IMR-90 (cell line): ENCODE measurements around the gene NHSL1. TPM values are rescaled to one million over a fixed set of nuclear protein-coding genes. Genes with fewer than 3 reads are reported as not detected.

ENCODE experiments used
- ATAC-seq: fragments of 200-7000 bp; cut with Tn5 transposase; 2 replicates; pipeline ENCODE4 v1.9.1; 2020; ENCODE audit warnings: low read depth, mild to moderate bottlenecking, moderate library complexity
- BruUV-seq: library from RNA; stranded (reverse); fragments of 400-500 nt; replicated peaks from 2 replicates; lab custom pipeline; 2021; lab: Mats Ljungman, UMichigan
- CTCF ChIA-PET: fragments of 300-600 bp; formaldehyde crosslinking; extraction: SDS; loops from one replicate; lab custom pipeline; 2021; ENCODE audit warnings: antibody characterized with exemption; lab: Yijun Ruan, JAX
- POLR2A ChIA-PET: fragments of 300-600 bp; sonication (Branson Sonifier 250); formaldehyde crosslinking; loops from one replicate; lab custom pipeline; 2022; ENCODE audit warnings: antibody characterized with exemption; ENCODE audit not compliant: unreplicated experiment; lab: Charles Lee
- DNase-seq: peaks from one replicate; pipeline ENCODE4 v3.0.0; 2013
- H2AFZ ChIP-seq: replicated peaks from 2 replicates; pipeline ENCODE3; 2013; ENCODE audit warnings: low read length, mild to moderate bottlenecking; ENCODE audit not compliant: poor library complexity
- H2AK5ac ChIP-seq: 2 replicates; pipeline ENCODE4 v1.6.1; 2013; ENCODE audit warnings: low read depth, low read length, inconsistent platforms
- H2AK9ac ChIP-seq: replicated peaks from 2 replicates; pipeline ENCODE3; 2013; ENCODE audit warnings: mild to moderate bottlenecking, low read depth, low read length, moderate library complexity; ENCODE audit not compliant: poor library complexity
- H2BK120ac ChIP-seq: 2 replicates; pipeline ENCODE4 v1.6.1; 2013; ENCODE audit warnings: low read depth, low read length, inconsistent platforms
- H2BK15ac ChIP-seq: 3 replicates; pipeline ENCODE4 v1.6.1; 2013; ENCODE audit warnings: low read depth, low read length, inconsistent platforms
- H2BK20ac ChIP-seq: 2 replicates; pipeline ENCODE4 v1.6.1; 2013; ENCODE audit warnings: low read depth, mild to moderate bottlenecking, inconsistent platforms, low read length, moderate library complexity
- H2BK5ac ChIP-seq: 2 replicates; pipeline ENCODE4 v1.6.1; 2013; ENCODE audit warnings: mild to moderate bottlenecking, low read depth, low read length, inconsistent platforms; ENCODE audit not compliant: poor library complexity, severe bottlenecking
- H3K14ac ChIP-seq: replicated peaks from 2 replicates; pipeline ENCODE4 v1.6.1; 2013; ENCODE audit warnings: low read depth, low read length, inconsistent platforms
- H3K18ac ChIP-seq: 2 replicates; pipeline ENCODE4 v1.6.1; 2013; ENCODE audit warnings: low read depth, low read length, control low read depth
- H3K23ac ChIP-seq: 2 replicates; pipeline ENCODE4 v1.6.1; 2013; ENCODE audit warnings: low read depth, low read length, inconsistent platforms
- H3K27ac ChIP-seq: 2 replicates; pipeline ENCODE4 v1.5.1; 2013; ENCODE audit warnings: mild to moderate bottlenecking, control low read depth, low read length; ENCODE audit not compliant: insufficient read depth
- H3K27me3 ChIP-seq: 2 replicates; pipeline ENCODE4 v1.6.1; 2013; ENCODE audit warnings: low read length; ENCODE audit not compliant: control insufficient read depth, insufficient read depth
- H3K36me3 ChIP-seq: 2 replicates; pipeline ENCODE4 v1.6.1; 2013; ENCODE audit warnings: low read length, mixed read lengths; ENCODE audit not compliant: control insufficient read depth, insufficient read depth
- H3K4ac ChIP-seq: 2 replicates; pipeline ENCODE4 v1.6.1; 2013; ENCODE audit warnings: low read depth, low read length, inconsistent platforms
- H3K4me1 ChIP-seq: 2 replicates; pipeline ENCODE4 v1.6.1; 2013; ENCODE audit warnings: low read length, mixed read lengths; ENCODE audit not compliant: control insufficient read depth, insufficient read depth
- H3K4me2 ChIP-seq: 2 replicates; pipeline ENCODE4 v1.6.1; 2013; ENCODE audit warnings: low read depth, mild to moderate bottlenecking, control low read depth, low read length, moderate library complexity
- H3K4me3 ChIP-seq: 2 replicates; pipeline ENCODE4 v1.5.1; 2013; ENCODE audit warnings: low read depth, mild to moderate bottlenecking, control low read depth, low read length, moderate library complexity; ENCODE audit not compliant: insufficient read depth
- H3K56ac ChIP-seq: 2 replicates; pipeline ENCODE4 v1.6.1; 2013; ENCODE audit warnings: low read length, inconsistent platforms; ENCODE audit not compliant: insufficient read depth; ENCODE audit errors: extremely low read depth
- H3K79me1 ChIP-seq, 2 experiments: 2 replicates each; pipeline ENCODE4 v1.6.1; 2013; ENCODE audit warnings: low read length in 2 of 2, inconsistent platforms in 1 of 2, low read depth in 1 of 2
- H3K9ac ChIP-seq: 2 replicates; pipeline ENCODE4 v1.6.1; 2013; ENCODE audit warnings: low read depth, low read length, control low read depth
- H3K9me1 ChIP-seq: 2 replicates; pipeline ENCODE4 v1.6.1; 2013; ENCODE audit warnings: low read length, inconsistent platforms; ENCODE audit not compliant: insufficient read depth
- H3K9me3 ChIP-seq: 2 replicates; pipeline ENCODE4 v1.6.1; 2013; ENCODE audit warnings: low read length; ENCODE audit not compliant: control insufficient read depth, insufficient read depth
- H4K20me1 ChIP-seq: 2 replicates; pipeline ENCODE4 v1.6.1; 2013; ENCODE audit warnings: low read length, inconsistent platforms; ENCODE audit not compliant: insufficient read depth
- H4K5ac ChIP-seq: 2 replicates; pipeline ENCODE4 v1.6.1; 2013; ENCODE audit warnings: mild to moderate bottlenecking, low read depth, low read length, control low read depth
- H4K8ac ChIP-seq, 2 experiments: 2 replicates each; pipeline ENCODE4 v1.6.1; 2013; ENCODE audit warnings: low read depth in 2 of 2, low read length in 2 of 2, control low read depth in 1 of 2, inconsistent platforms in 1 of 2
- H4K91ac ChIP-seq: 2 replicates; pipeline ENCODE4 v1.6.1; 2013; ENCODE audit warnings: low read depth, low read length, inconsistent platforms; ENCODE audit not compliant: insufficient read depth
- CTCF ChIP-seq: conservative IDR thresholded peaks from 2 replicates; pipeline ENCODE4 v1.5.1; 2012; ENCODE audit warnings: mild to moderate bottlenecking, low read depth, low read length, improper control_type of control experiment
- ELK1 ChIP-seq: fragments of 150-350 bp; IDR thresholded peaks from 2 replicates; pipeline ENCODE4 v1.6.1; 2016; ENCODE audit warnings: low read depth, mild to moderate bottlenecking, low read length, moderate library complexity, borderline replicate concordance
- NFE2L2 ChIP-seq: fragments of 150-350 bp; IDR thresholded peaks from 2 replicates; pipeline ENCODE4 v1.6.1; 2016; ENCODE audit warnings: low read depth, mild to moderate bottlenecking, low read length
- POLR2A ChIP-seq: IDR thresholded peaks from 2 replicates; pipeline ENCODE4 v1.6.1; 2012; ENCODE audit warnings: mild to moderate bottlenecking, low read depth, low read length
- RAD21 ChIP-seq: IDR thresholded peaks from 2 replicates; pipeline ENCODE4 v1.6.1; 2012; ENCODE audit warnings: low read length, improper control_type of control experiment
- RFX5 ChIP-seq: IDR thresholded peaks from 2 replicates; pipeline ENCODE4 v1.8.0; 2012; ENCODE audit warnings: low read depth, mild to moderate bottlenecking, low read length, moderate library complexity
- SMC3 ChIP-seq: fragments of 150-350 bp; IDR thresholded peaks from 2 replicates; pipeline ENCODE4 v1.6.1; 2016; ENCODE audit warnings: low read depth, mild to moderate bottlenecking, antibody characterized with exemption, low read length, moderate library complexity
- USF2 ChIP-seq: fragments of 150-350 bp; IDR thresholded peaks from 2 replicates; pipeline ENCODE4 v1.6.1; 2017; ENCODE audit warnings: mild to moderate bottlenecking, antibody characterized with exemption, low read length, low read depth
- WGBS, 2 experiments: methylation state at CpG; one replicate each; pipeline versions ENCODE4 v1.1.5 to v1.1.7; 2013; ENCODE audit warnings: missing lambda C conversion rate in 2 of 2; ENCODE audit not compliant: insufficient read length in 1 of 2; ENCODE audit errors: extremely low coverage in 2 of 2; 5-methylcytosine and 5-hydroxymethylcytosine counted together
- dilution Hi-C: fragments of 300-500 bp; cut with HindIII; formaldehyde crosslinking; loops from one replicate; pipeline ENCODE4 v1.14.3; 2018; ENCODE audit warnings: low sequenced_read_pairs; ENCODE audit not compliant: unreplicated experiment
- in situ Hi-C: fragments of 300-500 bp; cut with MboI; formaldehyde crosslinking; loops from 3 replicates; pipeline ENCODE4 v1.14.3; 2019; ENCODE audit warnings: low sequenced_read_pairs, inconsistent platforms, mixed read lengths
- intact Hi-C: fragments of 100-400 bp; cut with micrococcal nuclease; formaldehyde crosslinking; loops from 2 replicates; pipeline ENCODE4 v1.10.0; 2022
- polyA plus RNA-seq, 3 experiments: library from polyadenylated mRNA; depleted of rRNA; stranded (reverse); fragments of >200 nt; gene quantifications; 2 replicates each; pipeline ENCODE4 v1.2.3, GENCODE V29; 2012; ENCODE audit warnings: low replicate concordance in 1 of 3
- total RNA-seq: library from RNA; depleted of rRNA; stranded (reverse); fragments of >200 nt; gene quantifications from 2 replicates; pipeline ENCODE4 v1.2.3, GENCODE V29; 2012

NHSL1 gene
- total and polyA plus RNA-seq, 2 of the 4 experiments (the other 2 are of a cell fraction): 5.6 to 7.2 TPM

GRCh38 chr6:138441965-138442364, 57.3 kb downstream of the NHSL1 start:
- Histone ChIP-seq H4K5ac (no peak overlapping the region), H2AK5ac (no peak overlapping the region), H4K8ac (no peak overlapping the region), H3K9me3 (no peaks in the 10 kb centered on the region), H2AK9ac (no peak overlapping the region), H3K27me3 (no peaks in the 10 kb centered on the region), H3K4me1 (no peaks in the 10 kb centered on the region), H3K27ac (no peak overlapping the region), H3K79me1 (no peaks in the 10 kb centered on the region), H3K18ac (no peak overlapping the region), H3K9ac (no peak overlapping the region), H3K9me1 (no peaks in the 10 kb centered on the region), H3K4me2 (no peak overlapping the region), H2BK120ac (no peak overlapping the region), H3K14ac (no peak overlapping the region), H2AFZ (no peak overlapping the region), H3K23ac (no peak overlapping the region), H3K56ac (no peak overlapping the region), H3K4ac (no peak overlapping the region), H4K91ac (no peak overlapping the region), H2BK20ac (no peak overlapping the region), H3K36me3 (peaks cover 7% of the 10 kb centered on the region; the same call in 1 of the 2 replicates), H2BK5ac (no peak overlapping the region), H3K4me3 (no peak overlapping the region), H4K20me1 (no peaks in the 10 kb centered on the region), H2BK15ac (no peak overlapping the region)
- in situ Hi-C loops: no loop called here
- intact Hi-C loops: no loop called here
- TF ChIP-seq RAD21: no peak
- TF ChIP-seq SMC3: no peak
- no peak for TF ChIP-seq USF2
- no peak for TF ChIP-seq POLR2A
- no peak for TF ChIP-seq RFX5
- TF ChIP-seq NFE2L2: no peak
- TF ChIP-seq ELK1: no peak
- TF ChIP-seq CTCF: no peak
- DNase-seq (no peak), ATAC-seq (no peak)
- no TSS peak for BruUV-seq
- ChIA-PET CTCF (interaction anchor here (0.9 kb wide), 1 partner anchor 29 kb away, joined by 3 read pairs; no protein-coding TSS in a partner anchor), POLR2A (no interaction called here)
- WGBS, 2 experiments: no CpG with 5 or more reads among the region's 6 CpGs
- dilution Hi-C loops: no loop called here
